ENCODE data around the gene NKAPD1. TPM values are rescaled to one million over a fixed set of nuclear protein-coding genes. Genes with fewer than 3 reads are reported as not detected.

Gene NKAPD1
- total RNA-seq, 4 donors from 2014 or later = 8.5 to 15.6 (median 12.3) TPM

GRCh38 chr11:112049777-112050176, 24.3 kb upstream of the NKAPD1 start:
- intact Hi-C loops (cut with DNase I; ENCODE audit: low total_unique reads) = no loop called here
- H3K4me3 ChIP-seq (ENCODE audit: low read depth, poor library complexity, severe bottlenecking) = no peak overlapping the region
- DNase-seq (ENCODE audit: low spot score in 2 of 2) = no peak
- no peak for TF ChIP-seq POLR2A (IDR thresholded peaks at IDR 0.05)
- TF ChIP-seq CTCF (IDR thresholded peaks at IDR 0.05) = no peak
- WGBS, 2 donors = 41 to 50% methylated on average over 2 of the region's 2 CpGs

- TF ChIP-seq POLR2A (IDR thresholded peaks at IDR 0.05) (no peak), CTCF (IDR thresholded peaks at IDR 0.05) (no peak)
- 84 to 88% methylated on average over 3 of the region's 3 CpGs for WGBS, 2 donors
- no peak for DNase-seq (ENCODE audit: low spot score in 2 of 2)
- intact Hi-C loops (cut with DNase I; ENCODE audit: low total_unique reads) = no loop called here
- H3K4me3 ChIP-seq (ENCODE audit: low read depth, poor library complexity, severe bottlenecking) = no peak overlapping the region
Measured at GRCh38 chr11:112050721-112051120, 23.4 kb upstream of the NKAPD1 start.

GRCh38 chr11:112051768-112052167, 22.3 kb upstream of the NKAPD1 start:
- H3K4me3 ChIP-seq (ENCODE audit: low read depth, poor library complexity, severe bottlenecking) = no peak overlapping the region
- WGBS, 2 donors = 94 to 95% methylated on average over 3 of the region's 3 CpGs
- intact Hi-C loops (cut with DNase I; ENCODE audit: low total_unique reads) = no loop called here
- no peak for DNase-seq (ENCODE audit: low spot score in 2 of 2)
- TF ChIP-seq CTCF (IDR thresholded peaks at IDR 0.05) (no peak), POLR2A (IDR thresholded peaks at IDR 0.05) (no peak)

GRCh38 chr11:112057170-112057569, 16.9 kb upstream of the NKAPD1 start:
- 86 to 87% methylated on average over 4 of the region's 4 CpGs for WGBS, 2 donors
- intact Hi-C loops (cut with DNase I; ENCODE audit: low total_unique reads) = no loop called here

GRCh38 chr11:112058103-112058502, 16.0 kb upstream of the NKAPD1 start:
- intact Hi-C loops (cut with DNase I; ENCODE audit: low total_unique reads) = no loop called here
- no peak overlapping the region for H3K4me3 ChIP-seq (ENCODE audit: low read depth, poor library complexity, severe bottlenecking)
- 28 to 30% methylated on average over 1 of the region's 1 CpG for WGBS, 2 donors
- TF ChIP-seq POLR2A (IDR thresholded peaks at IDR 0.05) (no peak), CTCF (IDR thresholded peaks at IDR 0.05) (no peak)
- no peak for DNase-seq (ENCODE audit: low spot score in 2 of 2)

More at GRCh38 chr11:112057170-112057569, 16.9 kb upstream of the NKAPD1 start:
- no peak overlapping the region for H3K4me3 ChIP-seq (ENCODE audit: low read depth, poor library complexity, severe bottlenecking)
- no peak for TF ChIP-seq CTCF (IDR thresholded peaks at IDR 0.05)
- no peak for TF ChIP-seq POLR2A (IDR thresholded peaks at IDR 0.05)
- DNase-seq (ENCODE audit: low spot score in 2 of 2) = no peak

GRCh38 chr11:112062923-112063322, 11.2 kb upstream of the NKAPD1 start:
- H3K4me3 ChIP-seq (ENCODE audit: low read depth, poor library complexity, severe bottlenecking) = no peak overlapping the region
- intact Hi-C loops (cut with DNase I; ENCODE audit: low total_unique reads) = no loop called here
- WGBS, 2 donors = 78 to 83% methylated on average over 1 of the region's 1 CpG
- TF ChIP-seq CTCF (IDR thresholded peaks at IDR 0.05) (no peak), POLR2A (IDR thresholded peaks at IDR 0.05) (no peak)
- DNase-seq (ENCODE audit: low spot score in 2 of 2) = no peak
